ENCODE results near the gene MED15. TPM values are rescaled to one million over a fixed set of nuclear protein-coding genes. Genes with fewer than 3 reads are reported as not detected.
"Not testable (repeated sequence)": the region's sequence is repeated elsewhere in the genome, so short reads cannot be mapped to it uniquely, and the experiment has no call there.

MED15 gene
- total and polyA plus RNA-seq, 2 of the 4 experiments (the other 2 are of a cell fraction) = 19.0 to 68.8 TPM

GRCh38 chr22:20504293-20504922 is 3.0 kb upstream of the MED15 start:
- Histone ChIP-seq H4K8ac (ENCODE audit: low read depth in 2 of 2, low read length in 2 of 2) (peak overlapping the region in 1 of 2 experiments; percentile 53; a peak in 1 of 4 replicates), H3K14ac (replicated peaks; ENCODE audit: low read depth, low read length) (peak overlapping the region; percentile 8; the same call in 1 of the 2 replicates), H2BK20ac (ENCODE audit: low read depth, low read length) (peak overlapping the region; percentile 72), H4K20me1 (ENCODE audit: insufficient read depth, low read length) (peaks cover 14% of the 10 kb centered on the region; the same call in 1 of the 2 replicates), H3K23ac (ENCODE audit: low read depth, low read length) (0 out of 2 replicates have a peak overlapping the region, but pooled peaks have one; percentile 18), H2AK5ac (ENCODE audit: low read depth, low read length) (peak overlapping the region; percentile 69), H3K9me1 (ENCODE audit: insufficient read depth, low read length) (peaks cover 15% of the 10 kb centered on the region), H4K91ac (ENCODE audit: insufficient read depth, low read depth, low read length) (0 out of 2 replicates have a peak overlapping the region, but pooled peaks have one; percentile 36), H2AFZ (replicated peaks; ENCODE audit: low read length, poor library complexity) (peak overlapping the region; percentile 11), H2AK9ac (replicated peaks; ENCODE audit: low read depth, low read length, poor library complexity) (peak overlapping the region; percentile 22), H3K79me1 (ENCODE audit: low read depth in 1 of 2, low read length in 2 of 2) (peaks cover 3 to 26% of the 10 kb centered on the region in 2 experiments), H3K4ac (ENCODE audit: low read depth, low read length) (peak overlapping the region; percentile 72)
- H3K9ac ChIP-seq (ENCODE audit: low read depth, low read length); H2BK15ac ChIP-seq (ENCODE audit: low read depth, low read length); H4K5ac ChIP-seq (ENCODE audit: low read depth, low read length); H3K27me3 ChIP-seq (ENCODE audit: control insufficient read depth, insufficient read depth, low read length); H3K4me3 ChIP-seq (ENCODE audit: insufficient read depth, low read depth, low read length); H3K9me3 ChIP-seq (ENCODE audit: control insufficient read depth, insufficient read depth, low read length); H3K18ac ChIP-seq (ENCODE audit: low read depth, low read length); H3K56ac ChIP-seq (ENCODE audit: extremely low read depth, insufficient read depth, low read length); BruUV-seq (replicated peaks); POLR2A ChIA-PET (ENCODE audit: unreplicated experiment); H3K4me2 ChIP-seq (ENCODE audit: low read depth, low read length); H2BK120ac ChIP-seq (ENCODE audit: low read depth, low read length); CTCF ChIA-PET; ATAC-seq (ENCODE audit: low read depth); H3K27ac ChIP-seq (ENCODE audit: insufficient read depth, low read length); H3K36me3 ChIP-seq (ENCODE audit: control insufficient read depth, insufficient read depth, low read length); dilution Hi-C loops (cut with HindIII; ENCODE audit: low sequenced_read_pairs, unreplicated experiment); intact Hi-C loops (cut with micrococcal nuclease); H3K4me1 ChIP-seq (ENCODE audit: control insufficient read depth, insufficient read depth, low read length); in situ Hi-C loops (cut with MboI; ENCODE audit: low sequenced_read_pairs); H2BK5ac ChIP-seq (ENCODE audit: low read depth, low read length, poor library complexity, severe bottlenecking): not testable (repeated sequence)
- DNase-seq = peak; percentile 62
- WGBS, 2 experiments (ENCODE audit: extremely low coverage in 2 of 2, insufficient read length in 1 of 2) = no CpG with 5 or more reads among the region's 5 CpGs

All from IMR-90 (cell line).